Panc1 (cell line): ENCODE data around the gene MEGF6. TPM values are rescaled to one million over a fixed set of nuclear protein-coding genes. Genes with fewer than 3 reads are reported as not detected.

ENCODE experiments used
- ATAC-seq: fragments of 200-7000 bp; cut with Tn5 transposase; 2 replicates; pipeline ENCODE4 v1.9.1; 2020; ENCODE audit warnings: mild to moderate bottlenecking, moderate library complexity
- BruUV-seq: library from RNA; stranded (reverse); fragments of 400-500 nt; replicated peaks from 2 replicates; lab custom pipeline; 2021; lab: Mats Ljungman, UMichigan
- CTCF ChIA-PET: fragments of 300-600 bp; sonication (Branson Sonifier 250); formaldehyde crosslinking; loops from one replicate; lab custom pipeline; 2022; ENCODE audit warnings: antibody characterized with exemption; lab: Charles Lee
- POLR2A ChIA-PET: fragments of 300-600 bp; sonication (Branson Sonifier 250); formaldehyde crosslinking; loops from one replicate; lab custom pipeline; 2022; ENCODE audit warnings: antibody characterized with exemption; lab: Charles Lee
- DNase-seq: peaks from one replicate; pipeline ENCODE4 v3.0.0-alpha.2; 2010; ENCODE audit warnings: low read depth, low spot score
- H3K27ac ChIP-seq: 2 replicates; pipeline ENCODE4 v1.5.1; 2011; ENCODE audit warnings: mild to moderate bottlenecking, low read length, inconsistent platforms
- H3K27me3 ChIP-seq: fragments of 200-500 bp; sonication (Bioruptor generic); 2 replicates; pipeline ENCODE4 v1.6.0; 2014; ENCODE audit warnings: low read length, inconsistent platforms; ENCODE audit not compliant: control insufficient read depth, insufficient read depth
- H3K36me3 ChIP-seq: fragments of 200-500 bp; sonication (Bioruptor generic); 2 replicates; pipeline ENCODE4 v1.5.1; 2014; ENCODE audit warnings: inconsistent platforms, mild to moderate bottlenecking, low read length, moderate library complexity; ENCODE audit not compliant: control insufficient read depth, insufficient read depth
- H3K4me1 ChIP-seq: 2 replicates; pipeline ENCODE4 v1.5.1; 2011; ENCODE audit warnings: inconsistent platforms, mild to moderate bottlenecking, low read length, moderate library complexity; ENCODE audit not compliant: control insufficient read depth, insufficient read depth
- H3K4me3 ChIP-seq, 2 experiments: 2 replicates each; pipeline ENCODE4 v1.5.1; 2011 to 2012; ENCODE audit warnings: low read depth in 2 of 2, low read length in 2 of 2, mild to moderate bottlenecking in 2 of 2, inconsistent platforms in 1 of 2, moderate library complexity in 1 of 2
- H3K9me3 ChIP-seq: fragments of 200-500 bp; sonication (Bioruptor generic); 2 replicates; pipeline ENCODE4 v1.5.1; 2014; ENCODE audit warnings: low read depth, mild to moderate bottlenecking, inconsistent platforms, low read length, moderate library complexity; ENCODE audit not compliant: control insufficient read depth, insufficient read depth
- CTCF ChIP-seq: fragments of 450-650 bp; IDR thresholded peaks from 2 replicates; pipeline ENCODE4 v1.5.1; 2017; ENCODE audit warnings: mild to moderate bottlenecking
- POLR2AphosphoS5 ChIP-seq: IDR thresholded peaks from 2 replicates; pipeline ENCODE4 v1.6.1; 2012; ENCODE audit warnings: mild to moderate bottlenecking, low read depth, low read length, moderate library complexity
- REST ChIP-seq, 2 experiments: IDR thresholded peaks; 2 replicates each; pipeline ENCODE4 v1.6.1; 2011 to 2012; ENCODE audit warnings: low read depth in 2 of 2, control low read depth in 1 of 2, low read length in 1 of 2, mild to moderate bottlenecking in 1 of 2, moderate library complexity in 1 of 2; ENCODE audit not compliant: insufficient read depth in 1 of 2
- SIN3A ChIP-seq: IDR thresholded peaks from 2 replicates; pipeline ENCODE4 v1.6.1; 2012; ENCODE audit warnings: low read depth, mild to moderate bottlenecking, low read length, moderate library complexity, borderline replicate concordance; ENCODE audit not compliant: insufficient read depth
- TCF7L2 ChIP-seq: IDR thresholded peaks from 2 replicates; pipeline ENCODE4 v1.6.1; 2011; ENCODE audit warnings: mild to moderate bottlenecking, low read depth, low read length, inconsistent platforms
- in situ Hi-C: cut with HindIII; loops from 2 replicates; pipeline ENCODE4 v1.10.0; 2016; ENCODE audit warnings: low sequenced_read_pairs, low pct_unique_long_range_greater_than_20kb
- intact Hi-C: fragments of 100-400 bp; cut with micrococcal nuclease; formaldehyde crosslinking; loops from one replicate; pipeline ENCODE4 v1.10.0; 2022; ENCODE audit not compliant: unreplicated experiment
- total RNA-seq: library from RNA; stranded (reverse); gene quantifications from one replicate; pipeline ENCODE4 v1.2.1, GENCODE V29; 2021; ENCODE audit not compliant: unreplicated experiment

Gene MEGF6
- total RNA-seq, 1 experiment from 2014 or later: 32.6 TPM

DNA sequence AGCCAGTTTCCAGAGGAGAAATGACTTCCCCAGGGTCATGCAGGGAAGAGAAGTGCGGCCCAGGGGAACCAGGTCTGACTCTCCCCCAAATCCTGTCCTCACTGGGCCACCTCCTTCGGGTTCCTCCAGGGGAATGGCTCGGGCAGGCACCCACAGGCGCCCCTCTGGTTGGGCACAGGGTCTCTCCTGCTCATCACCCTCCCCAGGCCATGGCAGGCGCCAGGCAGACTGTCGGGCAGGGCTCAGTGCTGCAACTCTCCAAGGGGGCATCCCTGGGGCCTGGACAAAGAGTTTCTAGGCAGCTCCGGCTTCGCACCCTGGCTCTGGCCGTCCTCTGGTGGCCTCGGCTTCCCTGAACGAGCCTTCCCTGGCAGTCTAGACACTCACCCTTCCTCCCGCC, 75.6 kb downstream of the MEGF6 start:
- BruUV-seq: no TSS peak
- POLR2A ChIA-PET: no interaction called here
- H3K27me3 ChIP-seq: no peaks in the 10 kb centered on the region
- intact Hi-C loops: no loop called here
- H3K4me1 ChIP-seq: peaks cover 10% of the 10 kb centered on the region
- DNase-seq (no peak), ATAC-seq (no peak)
- H3K9me3 ChIP-seq: no peaks in the 10 kb centered on the region
- TF ChIP-seq CTCF (no peak), SIN3A (no peak), TCF7L2 (no peak), REST (IDR thresholded peaks at IDR 0.05; ENCODE audit: insufficient read depth in 1 of 2, low read depth in 2 of 2, low read length in 1 of 2) (no peak), POLR2AphosphoS5 (no peak)
- H3K27ac ChIP-seq: no peak overlapping the region
- no peaks in the 10 kb centered on the region for H3K36me3 ChIP-seq
- no peak overlapping the region for H3K4me3 ChIP-seq
- in situ Hi-C loops: no loop called here
- CTCF ChIA-PET: no interaction called here

- BruUV-seq: no TSS peak
- ATAC-seq (no peak), DNase-seq (no peak)
- Histone ChIP-seq H3K4me3 (no peak overlapping the region), H3K27ac (no peak overlapping the region), H3K36me3 (no peaks in the 10 kb centered on the region), H3K9me3 (no peaks in the 10 kb centered on the region), H3K4me1 (peaks cover 10% of the 10 kb centered on the region), H3K27me3 (no peaks in the 10 kb centered on the region)
- in situ Hi-C loops (no loop called here), intact Hi-C loops (no loop called here)
- POLR2A ChIA-PET: no interaction called here
- TF ChIP-seq SIN3A (no peak), REST (IDR thresholded peaks at IDR 0.05; ENCODE audit: insufficient read depth in 1 of 2, low read depth in 2 of 2, low read length in 1 of 2) (no peak), TCF7L2 (no peak), CTCF (no peak), POLR2AphosphoS5 (no peak)
- CTCF ChIA-PET: no interaction called here
Observed at GRCh38 chr1:3534803-3535637, 76.3 kb downstream of the MEGF6 start.
